ENCODE measurements around the gene LRRFIP1.

The LRRFIP1 gene

GRCh38 chr2:237726401-237726830, 99.0 kb downstream of the LRRFIP1 start:
- DNase-seq (ENCODE audit: low spot score), result peak; percentile 78

- DNase-seq (ENCODE audit: low spot score), result peak; percentile 90
Measured at GRCh38 chr2:237727363-237727762, 100.0 kb downstream of the LRRFIP1 start.

DNA sequence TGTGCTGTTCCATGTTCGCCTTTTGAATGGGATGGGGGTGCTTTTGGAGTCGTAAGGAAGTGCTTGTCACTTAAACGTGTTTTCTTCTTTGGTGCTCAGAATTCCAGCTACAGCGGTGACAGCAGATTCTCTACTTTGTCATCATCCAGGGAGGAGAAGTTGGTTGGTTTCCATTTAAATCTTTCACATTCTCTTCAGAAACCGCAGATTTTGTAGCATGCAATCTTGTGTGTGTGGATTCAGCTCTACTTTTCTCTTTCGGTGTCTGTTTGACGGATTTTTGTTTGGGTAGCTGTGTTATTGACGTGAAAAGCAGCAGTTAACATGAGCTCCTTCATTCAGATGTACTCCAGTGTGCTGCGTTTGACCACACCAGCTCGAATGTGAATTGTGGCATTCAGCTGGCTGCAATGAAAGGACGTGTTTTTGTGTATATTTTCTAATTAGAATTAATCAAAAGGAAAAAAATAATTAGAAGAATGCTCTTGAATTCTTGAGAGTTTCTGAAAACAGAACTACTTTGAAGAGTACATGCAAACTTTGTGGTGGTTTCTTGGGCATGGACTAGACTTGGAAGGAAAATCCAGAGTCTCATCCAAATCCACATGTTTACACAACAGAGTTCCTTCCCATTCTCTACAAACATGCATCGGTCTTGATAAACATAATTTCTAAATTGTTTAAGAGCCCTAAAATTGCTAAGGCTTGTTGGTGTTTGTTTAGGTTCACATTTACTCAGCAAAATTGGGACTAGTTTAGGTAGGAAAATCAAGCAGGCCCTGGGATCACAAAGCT, 102.5 kb downstream of the LRRFIP1 start:
- no peak for DNase-seq (ENCODE audit: low spot score)

GRCh38 chr2:237731663-237732062, 104.3 kb downstream of the LRRFIP1 start:
- DNase-seq (ENCODE audit: low spot score), result peak; percentile 86

DNA sequence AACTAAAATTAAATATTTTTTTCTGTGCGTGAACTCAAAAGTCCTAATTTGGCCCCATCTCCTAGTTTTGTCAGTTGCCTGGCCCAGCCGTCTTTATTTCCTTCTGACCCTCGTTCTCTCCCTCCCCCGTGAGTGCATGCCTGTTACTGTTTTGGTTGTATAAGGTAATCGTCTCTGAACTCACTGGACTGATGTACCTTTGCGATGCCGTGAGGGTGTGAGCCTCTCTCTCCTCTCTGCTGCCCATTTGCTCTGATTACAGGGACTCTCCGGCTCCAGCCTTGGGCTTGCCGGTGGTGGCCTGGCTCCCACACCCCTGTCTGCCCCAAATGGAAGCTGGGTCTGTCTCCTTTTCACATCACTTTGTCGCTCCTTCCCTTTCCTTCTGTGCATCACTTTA, 104.7 kb downstream of the LRRFIP1 start:
- peak; percentile 23 for DNase-seq (ENCODE audit: low spot score)

DNA sequence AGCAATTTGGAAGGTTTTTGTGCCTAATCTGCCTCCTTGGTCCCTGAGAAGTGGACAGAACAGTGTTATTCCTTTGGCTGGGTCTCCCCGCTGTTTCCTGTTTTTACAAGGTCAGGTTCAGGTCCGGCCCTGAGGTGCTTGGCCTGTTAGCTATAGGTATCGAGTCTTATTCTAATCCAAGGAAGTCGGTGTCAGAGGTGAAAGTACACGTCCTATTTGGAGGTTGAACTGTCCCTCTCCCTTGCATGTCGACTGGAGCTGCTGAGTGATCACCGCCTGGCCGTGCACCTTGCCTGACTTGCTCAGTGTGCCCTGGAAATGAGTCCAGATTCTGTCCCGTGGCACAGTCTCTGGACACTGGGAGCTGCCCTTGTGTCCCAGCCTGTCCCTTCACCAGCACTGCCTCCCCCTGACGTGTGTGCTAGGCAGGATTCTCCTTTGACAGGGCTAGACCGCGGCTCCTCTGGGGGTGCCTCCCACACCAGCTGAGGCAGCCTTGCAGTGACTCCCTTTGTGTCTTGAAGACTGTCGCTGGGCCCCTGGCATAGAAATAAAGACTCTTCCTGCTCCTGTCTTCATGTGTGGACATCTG, 105.5 kb downstream of the LRRFIP1 start:
- DNase-seq (ENCODE audit: low spot score), result peak; percentile 20

DNA sequence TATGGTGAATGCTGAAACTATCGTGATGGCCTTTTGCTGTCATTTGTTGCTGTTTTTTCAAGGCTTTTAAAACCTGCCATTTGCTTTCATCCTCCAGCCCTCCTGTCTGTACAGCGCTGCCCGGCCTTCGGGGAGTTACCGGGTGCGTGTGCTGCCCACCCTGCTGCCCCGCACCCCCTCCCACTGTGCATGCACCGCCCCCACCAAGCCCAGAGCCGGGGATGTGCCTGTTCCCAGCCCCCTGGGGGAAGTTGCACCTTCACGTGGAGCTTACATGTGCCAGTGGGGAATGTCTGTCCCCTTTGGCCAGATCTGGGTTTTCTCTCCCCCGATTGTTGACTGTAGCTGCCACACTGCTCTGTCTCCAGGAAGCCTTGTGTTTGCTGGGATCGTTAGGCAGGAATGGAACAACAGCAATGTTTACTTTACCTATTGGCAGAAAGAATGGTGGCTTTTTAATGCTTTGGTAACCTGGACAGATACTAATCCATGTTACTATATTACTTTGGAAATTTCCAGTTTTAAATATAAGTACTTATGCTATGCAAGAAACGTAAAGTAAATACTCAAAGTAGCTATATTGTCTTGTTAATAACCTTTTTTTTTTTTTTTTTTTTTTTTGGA, 106.4 kb downstream of the LRRFIP1 start:
- DNase-seq (ENCODE audit: low spot score), result peak; percentile 35

GRCh38 chr2:237734905-237735623, 107.7 kb downstream of the LRRFIP1 start:
- no peak for DNase-seq (ENCODE audit: low spot score)

- DNase-seq (ENCODE audit: low spot score), result no peak
Measured at GRCh38 chr2:237735798-237736197, 108.4 kb downstream of the LRRFIP1 start.

- no peak for DNase-seq (ENCODE audit: low spot score)
Measured at GRCh38 chr2:237736783-237737182, 109.4 kb downstream of the LRRFIP1 start.

- no peak for DNase-seq (ENCODE audit: low spot score)
Measured at GRCh38 chr2:237737196-237737865, 109.9 kb downstream of the LRRFIP1 start.

- DNase-seq (ENCODE audit: low spot score), result no peak
Measured at GRCh38 chr2:237738255-237738654, 110.9 kb downstream of the LRRFIP1 start.

- no peak for DNase-seq (ENCODE audit: low spot score)
Measured at GRCh38 chr2:237739101-237739500, 111.7 kb downstream of the LRRFIP1 start.

DNA sequence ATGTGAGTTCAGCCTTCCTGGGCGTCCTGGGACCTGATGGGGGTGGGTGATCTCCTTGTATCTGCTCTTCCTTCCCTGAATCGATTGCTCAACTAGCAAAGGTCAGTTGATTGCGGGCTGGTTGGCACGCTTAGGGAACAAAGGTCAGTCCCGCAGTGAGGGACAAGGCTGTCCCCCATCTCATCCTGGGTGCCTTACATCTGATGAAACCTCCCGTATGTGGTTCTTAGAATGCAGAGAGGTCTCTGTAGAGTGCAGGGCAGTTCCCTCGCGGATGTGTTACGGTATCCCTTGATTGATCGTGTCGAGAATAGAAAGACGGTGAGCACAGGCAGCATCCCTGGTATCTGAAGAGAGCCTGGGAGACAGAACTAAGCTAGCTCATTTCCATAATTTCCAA, 114.8 kb downstream of the LRRFIP1 start:
- DNase-seq (ENCODE audit: low spot score), result no peak

DNA sequence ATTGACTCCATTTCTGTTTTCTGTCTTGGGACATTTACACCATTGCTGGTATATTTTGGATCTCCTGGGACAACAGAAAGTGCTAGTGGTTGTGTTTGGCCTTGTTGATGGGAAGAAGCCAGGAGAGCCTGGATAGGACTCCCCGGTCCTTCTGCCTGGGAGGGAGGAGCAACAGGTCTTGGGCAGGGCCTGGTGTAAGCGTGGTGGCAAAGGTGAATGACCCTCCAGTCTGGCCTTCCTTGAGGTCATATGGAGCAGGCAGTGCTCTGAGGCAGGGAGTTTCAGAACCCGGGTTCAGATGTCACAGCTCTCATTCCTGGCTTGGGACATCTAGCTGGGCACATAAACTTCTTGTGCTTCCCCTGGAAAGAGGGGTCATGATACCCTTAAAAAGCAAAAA, 115.2 kb downstream of the LRRFIP1 start:
- no peak for DNase-seq (ENCODE audit: low spot score)

DNA sequence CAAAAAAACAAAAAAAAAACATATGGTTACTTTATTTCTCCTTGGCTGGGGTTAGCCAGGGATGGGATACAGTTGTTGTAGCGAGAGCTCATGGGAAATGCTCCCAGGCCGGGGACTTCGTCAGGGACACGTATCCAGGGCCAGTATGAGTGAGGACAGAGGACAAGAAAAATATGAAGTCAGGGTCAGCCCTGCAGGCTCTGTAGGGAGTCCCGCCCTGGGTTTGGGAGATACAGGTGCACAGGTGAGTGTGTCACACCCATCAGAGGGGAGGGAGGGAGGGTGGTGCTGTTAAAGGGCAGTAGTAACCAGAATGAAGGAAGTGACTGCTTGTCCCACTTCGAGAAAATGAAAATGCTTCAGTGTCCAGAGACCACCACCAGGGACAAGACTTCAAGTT, 115.6 kb downstream of the LRRFIP1 start:
- no peak for DNase-seq (ENCODE audit: low spot score)

DNA sequence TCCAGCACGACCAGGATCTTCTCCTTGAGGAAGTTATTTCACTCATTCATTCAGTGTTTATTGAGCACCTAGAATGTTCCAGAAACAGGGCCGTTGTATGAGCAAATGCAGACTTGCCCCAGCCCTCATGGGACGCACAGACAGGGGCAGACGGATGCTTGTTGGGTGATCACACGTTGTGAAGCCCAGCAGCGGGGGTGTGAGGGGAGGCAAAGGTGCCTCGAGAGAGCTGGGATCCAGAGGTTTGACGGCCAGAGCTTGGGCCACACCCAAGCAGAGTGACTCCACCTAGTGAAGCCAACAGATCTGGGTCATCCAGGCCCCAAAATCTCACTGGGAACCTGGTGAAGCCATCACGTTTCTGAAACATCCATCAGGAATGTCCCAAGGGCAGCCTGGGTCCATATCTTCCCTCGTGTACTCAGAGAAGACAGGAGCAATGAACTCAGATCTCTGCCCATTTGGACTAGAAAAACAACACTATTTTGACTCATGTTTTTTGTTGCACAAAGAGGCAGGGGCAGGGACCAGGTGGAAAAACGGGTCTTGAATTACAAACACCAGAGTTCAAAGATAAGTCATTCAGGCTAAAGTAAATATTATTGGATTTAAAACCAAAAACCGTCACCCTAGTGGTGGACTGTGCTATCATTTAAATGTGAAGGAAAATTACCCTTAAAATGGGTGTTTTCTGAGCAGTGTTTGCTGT, 116.3 kb downstream of the LRRFIP1 start:
- no peak for DNase-seq (ENCODE audit: low spot score)

DNA sequence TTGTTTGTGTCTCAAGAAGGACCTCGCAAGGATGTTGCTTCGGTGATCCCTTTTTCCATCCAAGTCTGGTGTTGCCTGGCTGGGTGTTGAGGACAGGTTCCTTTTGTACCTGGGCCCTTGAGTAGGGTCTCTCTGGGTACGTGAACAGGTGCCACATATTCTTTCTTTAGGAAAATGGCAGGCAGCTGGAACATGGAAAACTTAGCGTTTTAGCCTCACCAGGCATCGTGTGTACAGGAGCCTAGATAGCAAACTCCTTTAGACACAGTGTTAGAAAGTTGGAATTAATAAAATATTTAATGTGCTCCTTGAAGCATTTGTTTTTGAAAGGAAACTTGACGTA, 116.9 kb downstream of the LRRFIP1 start:
- DNase-seq (ENCODE audit: low spot score), result no peak

DNA sequence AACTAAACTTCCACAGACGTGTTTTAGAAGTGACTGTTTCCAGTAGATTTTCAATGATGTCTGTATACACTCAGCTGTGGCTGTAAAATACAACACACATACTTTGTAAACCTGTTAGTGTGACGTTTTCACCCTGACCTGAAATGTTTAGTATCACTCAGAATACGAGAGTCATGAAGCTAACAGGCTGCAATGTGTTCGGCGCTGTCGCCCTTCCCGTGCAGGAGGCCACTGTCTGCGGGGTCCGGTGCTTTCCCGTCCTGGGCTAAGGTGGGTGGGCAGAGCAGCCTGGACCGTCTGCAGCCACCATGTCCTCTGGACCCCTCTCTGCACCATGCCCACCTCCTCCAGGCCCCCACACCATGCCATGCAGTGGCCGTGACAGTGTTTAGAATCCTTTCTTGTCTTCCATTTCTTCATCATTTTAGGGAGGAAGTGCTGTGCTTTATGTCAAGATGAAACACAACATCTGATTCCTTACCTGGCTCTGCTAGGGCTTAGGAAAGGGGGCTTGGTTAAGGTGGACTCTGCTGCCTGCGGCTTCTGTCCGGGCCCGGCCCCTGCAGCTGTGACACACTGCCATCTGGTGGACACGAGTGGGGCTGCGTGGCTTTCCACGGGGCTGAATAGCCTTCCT, 117.3 kb downstream of the LRRFIP1 start:
- peak; percentile 65 for DNase-seq (ENCODE audit: low spot score)

GRCh38 chr2:237745250-237745613, 117.8 kb downstream of the LRRFIP1 start:
- DNase-seq (ENCODE audit: low spot score), result no peak

Data from kidney tubule cell (primary cell).